HEK293T (cell line): ENCODE results near the gene SERGEF.

Experiments
- CTCF ChIA-PET: fragments of 350-600 bp; formaldehyde crosslinking; extraction: SDS; loops from one replicate; lab custom pipeline; 2021; ENCODE audit warnings: antibody characterized with exemption, inconsistent platforms; lab: Yijun Ruan, JAX
- POLR2A ChIA-PET: fragments of 350-600 bp; formaldehyde crosslinking; extraction: SDS; loops from one replicate; lab custom pipeline; 2020; ENCODE audit warnings: antibody characterized with exemption, inconsistent platforms; lab: Yijun Ruan, JAX
- DNase-seq: peaks from one replicate; pipeline ENCODE4 v3.0.0; 2012; ENCODE audit warnings: mixed read lengths; ENCODE audit errors: extremely low spot score
- ARNT ChIP-seq: fragments of 450-650 bp; IDR thresholded peaks from 2 replicates; pipeline ENCODE4 v1.6.1; 2017; ENCODE audit warnings: mild to moderate bottlenecking
- BHLHE40 ChIP-seq: fragments of 450-650 bp; IDR thresholded peaks from 2 replicates; pipeline ENCODE4 v1.6.1; 2016; ENCODE audit warnings: mild to moderate bottlenecking, moderate library complexity, borderline replicate concordance
- CTBP1 ChIP-seq: fragments of 450-650 bp; IDR thresholded peaks from 2 replicates; pipeline ENCODE4 v1.6.1; 2016; ENCODE audit warnings: borderline replicate concordance
- ELF4 ChIP-seq: fragments of 450-650 bp; IDR thresholded peaks from 2 replicates; pipeline ENCODE4 v1.6.1; 2017; ENCODE audit warnings: antibody characterized with exemption
- FOXA1 ChIP-seq: fragments of 450-650 bp; IDR thresholded peaks from 2 replicates; pipeline ENCODE4 v1.6.1; 2016; ENCODE audit warnings: mild to moderate bottlenecking
- FOXK2 ChIP-seq: fragments of 450-650 bp; IDR thresholded peaks from 2 replicates; pipeline ENCODE4 v1.6.1; 2016; ENCODE audit warnings: mild to moderate bottlenecking
- FOXM1 ChIP-seq: fragments of 450-650 bp; IDR thresholded peaks from 2 replicates; pipeline ENCODE4 v1.6.1; 2017; ENCODE audit warnings: mild to moderate bottlenecking, borderline replicate concordance
- HDGF ChIP-seq: fragments of 450-650 bp; IDR thresholded peaks from 2 replicates; pipeline ENCODE4 v1.6.1; 2017; ENCODE audit warnings: antibody characterized with exemption, borderline replicate concordance
- L3MBTL2 ChIP-seq: fragments of 450-650 bp; conservative IDR thresholded peaks from 2 replicates; pipeline ENCODE4 v1.6.1; 2016; ENCODE audit warnings: mild to moderate bottlenecking
- LEF1 ChIP-seq: fragments of 450-650 bp; IDR thresholded peaks from 2 replicates; pipeline ENCODE4 v1.6.1; 2017; ENCODE audit warnings: mild to moderate bottlenecking, borderline replicate concordance
- NFRKB ChIP-seq: fragments of 450-650 bp; IDR thresholded peaks from 2 replicates; pipeline ENCODE4 v1.6.1; 2016; ENCODE audit warnings: mild to moderate bottlenecking, moderate library complexity
- PKNOX1 ChIP-seq: fragments of 450-650 bp; IDR thresholded peaks from 2 replicates; pipeline ENCODE4 v1.6.1; 2016
- SP1 ChIP-seq: fragments of 450-650 bp; IDR thresholded peaks from 2 replicates; pipeline ENCODE4 v1.6.1; 2017
- SUZ12 ChIP-seq: fragments of 450-650 bp; IDR thresholded peaks from 2 replicates; pipeline ENCODE4 v1.6.1; 2016; ENCODE audit warnings: mild to moderate bottlenecking
- TARDBP ChIP-seq: fragments of 450-650 bp; IDR thresholded peaks from 2 replicates; pipeline ENCODE4 v1.6.1; 2016
- ZNF384 ChIP-seq: fragments of 450-650 bp; IDR thresholded peaks from 2 replicates; pipeline ENCODE4 v1.6.1; 2016

SERGEF gene

GRCh38 chr11:17987826-17988225, 25.0 kb downstream of the SERGEF start:
- CTCF ChIA-PET = interaction anchor here (0.7 to 2.2 kb wide), 2 partner anchors 9 to 82 kb away, joined by 3 to 9 read pairs; no protein-coding TSS in a partner anchor

GRCh38 chr11:17986711-17987220, 26.1 kb downstream of the SERGEF start:
- TF ChIP-seq TARDBP (no peak), FOXM1 (no peak), LEF1 (no peak), HDGF (no peak), CTBP1 (no peak), ZNF384 (no peak), FOXK2 (no peak), PKNOX1 (no peak), ELF4 (no peak), SP1 (no peak), L3MBTL2 (no peak), BHLHE40 (no peak), FOXA1 (no peak), ARNT (no peak), SUZ12 (no peak), NFRKB (no peak)
- no peak for DNase-seq
- ChIA-PET CTCF (interaction anchor here (0.6 to 1.8 kb wide), 3 partner anchors 14 to 438 kb away, joined by 5 read pairs; no protein-coding TSS in a partner anchor), POLR2A (interaction anchor here (1.1 kb wide), 1 partner anchor 540 kb away, joined by 3 read pairs; the partner anchor contains the start of gene TSG101)

More at GRCh38 chr11:17987826-17988225, 25.0 kb downstream of the SERGEF start:
- TF ChIP-seq FOXA1 = no peak
- no peak for TF ChIP-seq ARNT
- TF ChIP-seq ELF4 = no peak
- TF ChIP-seq FOXM1 = no peak
- TF ChIP-seq BHLHE40 = no peak
- no peak for TF ChIP-seq LEF1
- no peak for TF ChIP-seq FOXK2
- no peak for TF ChIP-seq SUZ12
- DNase-seq = no peak
- POLR2A ChIA-PET = no interaction called here

- TF ChIP-seq FOXA1 = no peak
- no peak for TF ChIP-seq FOXK2
- TF ChIP-seq BHLHE40 = no peak
- no peak for TF ChIP-seq ELF4
- no peak for TF ChIP-seq SP1
- TF ChIP-seq PKNOX1 = no peak
- DNase-seq = no peak
- ChIA-PET POLR2A (interaction anchor here (1.1 kb wide), 1 partner anchor 540 kb away, joined by 3 read pairs; the partner anchor contains the start of gene TSG101), CTCF (interaction anchor here (1.0 to 1.8 kb wide), 2 partner anchors 13 to 256 kb away, joined by 5 read pairs; no protein-coding TSS in a partner anchor)
These were observed 26.7 kb downstream of the SERGEF start for GRCh38 chr11:17986007-17986710.

GRCh38 chr11:17985517-17985916, 27.3 kb downstream of the SERGEF start:
- DNase-seq = no peak
- ChIA-PET POLR2A (no interaction called here), CTCF (interaction anchor here (1.8 kb wide), 1 partner anchor 13 kb away, joined by 5 read pairs; no protein-coding TSS in a partner anchor)
- TF ChIP-seq SP1 = no peak
- no peak for TF ChIP-seq FOXK2
- no peak for TF ChIP-seq CTBP1
- TF ChIP-seq HDGF = no peak
- no peak for TF ChIP-seq L3MBTL2
- TF ChIP-seq ARNT = no peak
- no peak for TF ChIP-seq TARDBP
- no peak for TF ChIP-seq ELF4
- no peak for TF ChIP-seq LEF1
- TF ChIP-seq PKNOX1 = no peak
- TF ChIP-seq BHLHE40 = no peak

GRCh38 chr11:17983569-17983968, 29.3 kb downstream of the SERGEF start:
- DNase-seq = no peak
- CTCF ChIA-PET = interaction anchor here (0.7 to 1.0 kb wide), 2 partner anchors 194 to 253 kb away, joined by 3 to 5 read pairs; no protein-coding TSS in a partner anchor
- TF ChIP-seq PKNOX1 (no peak), TARDBP (no peak), SP1 (no peak), BHLHE40 (no peak), ARNT (no peak), SUZ12 (no peak), L3MBTL2 (no peak), NFRKB (no peak), FOXA1 (no peak), ELF4 (no peak), HDGF (no peak), LEF1 (no peak)
- POLR2A ChIA-PET = no interaction called here
